H1 (cell line): Measurements from ENCODE around the gene DDX4. TPM values are rescaled to one million over a fixed set of nuclear protein-coding genes. Genes with fewer than 3 reads are reported as not detected.

Experiments
- CTCF ChIA-PET: fragments of 300-600 bp; sonication (Branson Sonifier 250); formaldehyde crosslinking; loops from one replicate; lab custom pipeline; 2021; ENCODE audit not compliant: partially characterized antibody; lab: Charles Lee
- POLR2A ChIA-PET: fragments of 300-600 bp; sonication (Branson Sonifier 250); formaldehyde crosslinking; loops from one replicate; lab custom pipeline; 2021; ENCODE audit warnings: inconsistent platforms; ENCODE audit not compliant: partially characterized antibody; lab: Charles Lee
- DNase-seq, 2 experiments: peaks; one replicate each; pipeline versions ENCODE4 v3.0.0 to v3.0.0-alpha.2; 2010 to 2022; ENCODE audit warnings: low spot score in 2 of 2, low read depth in 1 of 2, mixed read lengths in 1 of 2
- FAIRE-seq: peaks from 2 replicates; lab custom pipeline; 2011; peaks lifted over from hg19 to GRCh38; lab: Jason Lieb, UNC
- H2AFZ ChIP-seq: 2 replicates; pipeline ENCODE4 v1.8.1; 2012; ENCODE audit warnings: low read length, inconsistent platforms
- H2AK5ac ChIP-seq: 2 replicates; pipeline ENCODE4 v1.6.1; 2013; ENCODE audit warnings: low read depth, low read length
- H2BK120ac ChIP-seq: replicated peaks from 2 replicates; pipeline ENCODE3; 2013; ENCODE audit warnings: low read depth, low read length, inconsistent platforms
- H2BK12ac ChIP-seq: 2 replicates; pipeline ENCODE4 v1.6.1; 2013; ENCODE audit warnings: low read depth, low read length
- H2BK15ac ChIP-seq: 2 replicates; pipeline ENCODE4 v1.6.1; 2013; ENCODE audit warnings: low read length
- H2BK20ac ChIP-seq: 2 replicates; pipeline ENCODE4 v1.6.1; 2013; ENCODE audit warnings: low read length
- H2BK5ac ChIP-seq: 2 replicates; pipeline ENCODE4 v1.6.1; 2013; ENCODE audit warnings: low read depth, low read length
- H3K14ac ChIP-seq: 2 replicates; pipeline ENCODE4 v1.6.1; 2013; ENCODE audit warnings: inconsistent platforms; ENCODE audit not compliant: insufficient read length
- H3K18ac ChIP-seq: 2 replicates; pipeline ENCODE4 v1.6.1; 2013; ENCODE audit warnings: low read length; ENCODE audit errors: extremely low read depth
- H3K23ac ChIP-seq: 2 replicates; pipeline ENCODE4 v1.6.1; 2013; ENCODE audit warnings: inconsistent platforms; ENCODE audit not compliant: insufficient read length
- H3K23me2 ChIP-seq: 2 replicates; pipeline ENCODE4 v1.6.1; 2013; ENCODE audit warnings: low read depth, low read length
- H3K27ac ChIP-seq: 2 replicates; pipeline ENCODE4 v1.6.1; 2011; ENCODE audit warnings: low read depth, low read length, inconsistent platforms
- H3K27me3 ChIP-seq, 4 experiments: replicated peaks in 1 of 4; 1 replicate in 1 of 4; 2 replicates in 3 of 4; pipeline versions ENCODE4 v1.6.1 to v1.8.1; 2011 to 2013; ENCODE audit warnings: low read length in 3 of 4, mild to moderate bottlenecking in 3 of 4, inconsistent platforms in 2 of 4, mixed read lengths in 2 of 4, moderate library complexity in 1 of 4; ENCODE audit not compliant: control insufficient read depth in 3 of 4, insufficient read depth in 3 of 4; ENCODE audit errors: extremely low read depth in 1 of 4
- H3K36me3 ChIP-seq, 4 experiments: 2 replicates each; pipeline versions ENCODE4 v1.6.1 to v1.8.1; 2011 to 2013; ENCODE audit warnings: mild to moderate bottlenecking in 4 of 4, low read length in 3 of 4, moderate library complexity in 2 of 4, control low read depth in 1 of 4, inconsistent platforms in 1 of 4; ENCODE audit not compliant: insufficient read depth in 4 of 4, control insufficient read depth in 2 of 4
- H3K4ac ChIP-seq: replicated peaks from 2 replicates; pipeline ENCODE3; 2013; ENCODE audit warnings: low read length, low read depth, mixed read lengths, inconsistent platforms; ENCODE audit not compliant: insufficient read length
- H3K4me1 ChIP-seq, 4 experiments: replicated peaks in 1 of 4; 1 replicate in 1 of 4; 2 replicates in 3 of 4; pipeline versions ENCODE4 v1.6.1 to v1.8.1; 2011 to 2013; ENCODE audit warnings: low read length in 3 of 4, inconsistent platforms in 2 of 4, mixed read lengths in 1 of 4; ENCODE audit not compliant: insufficient read depth in 4 of 4, control insufficient read depth in 3 of 4
- H3K4me2 ChIP-seq, 2 experiments: 2 replicates each; pipeline versions ENCODE4 v1.6.1 to v1.8.1; 2011 to 2013; ENCODE audit warnings: low read depth in 2 of 2, low read length in 2 of 2, control low read depth in 1 of 2, inconsistent platforms in 1 of 2, mild to moderate bottlenecking in 1 of 2; ENCODE audit not compliant: insufficient read depth in 1 of 2
- H3K4me3 ChIP-seq, 4 experiments: fragments of 200-600, 300-600 bp in 1 of 4; sonication (generic), shearing (Covaris generic), sonication (Bioruptor Twin) in 1 of 4; 2 replicates each; pipeline versions ENCODE4 v1.5.1 to v1.8.1; 2011 to 2016; ENCODE audit warnings: low read length in 4 of 4, low read depth in 3 of 4, control low read depth in 2 of 4, inconsistent platforms in 2 of 4, mild to moderate bottlenecking in 2 of 4, mixed read lengths in 1 of 4, moderate library complexity in 1 of 4; ENCODE audit not compliant: insufficient read depth in 2 of 4; ENCODE audit errors: extremely low read depth in 1 of 4
- H3K56ac ChIP-seq: replicated peaks from 2 replicates; pipeline ENCODE3; 2013; ENCODE audit warnings: low read depth, mild to moderate bottlenecking, mixed read lengths, low read length, inconsistent platforms; ENCODE audit not compliant: insufficient read length
- H3K79me1 ChIP-seq: 2 replicates; pipeline ENCODE4 v1.6.1; 2013; ENCODE audit warnings: low read depth, low read length, control low read depth
- H3K79me2 ChIP-seq, 2 experiments: 2 replicates each; pipeline versions ENCODE4 v1.6.1 to v1.8.1; 2012 to 2013; ENCODE audit warnings: low read length in 2 of 2, mild to moderate bottlenecking in 2 of 2, inconsistent platforms in 1 of 2; ENCODE audit not compliant: insufficient read depth in 2 of 2, control insufficient read depth in 1 of 2
- H3K9ac ChIP-seq, 4 experiments: replicated peaks in 1 of 4; 1 replicate in 1 of 4; 2 replicates in 3 of 4; pipeline versions ENCODE4 v1.6.1 to v1.8.1; 2011 to 2013; ENCODE audit warnings: low read depth in 3 of 4, low read length in 3 of 4, control low read depth in 2 of 4, mild to moderate bottlenecking in 2 of 4, moderate library complexity in 2 of 4, inconsistent platforms in 1 of 4; ENCODE audit errors: extremely low read depth in 1 of 4
- H3K9me3 ChIP-seq, 2 experiments: 2 replicates each; pipeline versions ENCODE4 v1.6.1 to v1.8.1; 2012 to 2013; ENCODE audit warnings: mild to moderate bottlenecking in 2 of 2, moderate library complexity in 2 of 2, control low read depth in 1 of 2, inconsistent platforms in 1 of 2, low read depth in 1 of 2, low read length in 1 of 2, mixed read lengths in 1 of 2; ENCODE audit not compliant: insufficient read depth in 2 of 2
- H4K20me1 ChIP-seq, 2 experiments: replicated peaks in 1 of 2; 2 replicates each; pipeline versions ENCODE3 to v1.8.1; 2011 to 2013; ENCODE audit warnings: inconsistent platforms in 2 of 2, low read length in 2 of 2, mild to moderate bottlenecking in 1 of 2; ENCODE audit not compliant: insufficient read depth in 2 of 2, control insufficient read depth in 1 of 2
- H4K5ac ChIP-seq: 2 replicates; pipeline ENCODE4 v1.6.1; 2013; ENCODE audit warnings: low read length, low read depth, mixed read lengths, inconsistent platforms; ENCODE audit not compliant: insufficient read length
- H4K8ac ChIP-seq: 2 replicates; pipeline ENCODE4 v1.8.0; 2013; ENCODE audit warnings: mild to moderate bottlenecking, moderate library complexity, low read length, inconsistent platforms; ENCODE audit not compliant: insufficient read depth; ENCODE audit errors: extremely low read depth
- H4K91ac ChIP-seq: replicated peaks from 2 replicates; pipeline ENCODE3; 2013; ENCODE audit warnings: low read length, mixed read lengths, inconsistent platforms; ENCODE audit not compliant: insufficient read length
- CBX8 ChIP-seq: fragments of 300-800, 300-1000 bp; sonication (generic); IDR thresholded peaks from 2 replicates; pipeline ENCODE4 v1.7.1; 2016; ENCODE audit warnings: low read depth, low read length, borderline replicate concordance
- CEBPB ChIP-seq: IDR thresholded peaks from 2 replicates; pipeline ENCODE4 v1.6.1; 2012; ENCODE audit warnings: low read depth, low read length
- FOSL1 ChIP-seq: IDR thresholded peaks from 2 replicates; pipeline ENCODE4 v1.6.1; 2011; ENCODE audit warnings: mild to moderate bottlenecking, low read depth, low read length, moderate library complexity; ENCODE audit not compliant: insufficient read depth
- HDAC2 ChIP-seq, 2 experiments: fragments of 300-600 bp in 1 of 2; sonication (generic) in 1 of 2; IDR thresholded peaks; 2 replicates each; pipeline ENCODE4 v1.6.1; 2011 to 2012; ENCODE audit warnings: low read depth in 2 of 2, low read length in 2 of 2, mild to moderate bottlenecking in 2 of 2, moderate library complexity in 2 of 2, borderline replicate concordance in 1 of 2, inconsistent platforms in 1 of 2
- JUN ChIP-seq: IDR thresholded peaks from 2 replicates; pipeline ENCODE4 v1.6.1; 2011; ENCODE audit warnings: low read depth, mild to moderate bottlenecking, improper control_type of control experiment, low read length
- KDM4A ChIP-seq: IDR thresholded peaks from one replicate; pipeline ENCODE4 v1.7.1; 2012; ENCODE audit warnings: low read depth, mild to moderate bottlenecking, moderate library complexity, low read length, inconsistent platforms; ENCODE audit not compliant: severe bottlenecking
- MAX ChIP-seq: IDR thresholded peaks from 2 replicates; pipeline ENCODE4 v1.6.1; 2012; ENCODE audit warnings: inconsistent platforms
- NRF1 ChIP-seq: IDR thresholded peaks from 2 replicates; pipeline ENCODE4 v1.6.1; 2011; ENCODE audit warnings: mild to moderate bottlenecking, low read depth, low read length, improper control_type of control experiment
- RBBP5 ChIP-seq: IDR thresholded peaks from 2 replicates; pipeline ENCODE4 v1.7.1; 2012; ENCODE audit warnings: low read depth, mild to moderate bottlenecking, inconsistent platforms, low read length, moderate library complexity, borderline replicate concordance
- RNF2 ChIP-seq: fragments of 200-900, 300-1000 bp; sonication (generic); IDR thresholded peaks from 2 replicates; pipeline ENCODE4 v1.7.1; 2016; ENCODE audit warnings: borderline replicate concordance, low read depth, mild to moderate bottlenecking, antibody characterized with exemption, low read length; ENCODE audit not compliant: poor library complexity, severe bottlenecking; ENCODE audit errors: missing control alignments
- SIX5 ChIP-seq: IDR thresholded peaks from 2 replicates; pipeline ENCODE4 v1.6.1; 2011; ENCODE audit warnings: mild to moderate bottlenecking, low read depth, low read length
- USF2 ChIP-seq: IDR thresholded peaks from 2 replicates; pipeline ENCODE4 v1.6.1; 2011; ENCODE audit warnings: low read length, improper control_type of control experiment
- WGBS, 2 experiments: shearing (Covaris generic) in 1 of 2; methylation state at CpG; one replicate each; pipeline versions ENCODE4 v1.1.6 to v1.1.7; 2013 to 2015; ENCODE audit warnings: low lambda C conversion rate in 2 of 2, mixed read lengths in 2 of 2, inconsistent platforms in 1 of 2, low coverage in 1 of 2, missing lambda C conversion rate in 1 of 2; ENCODE audit not compliant: insufficient replicate concordance in 2 of 2, insufficient coverage in 1 of 2, insufficient read length in 1 of 2; ENCODE audit errors: extremely low coverage in 1 of 2, missing lambda C conversion rate in 1 of 2; 5-methylcytosine and 5-hydroxymethylcytosine counted together
- polyA plus RNA-seq, 7 experiments: library from polyadenylated mRNA; depleted of rRNA in 3 of 7; stranded (reverse) in 5 of 7; unstranded in 2 of 7; fragments of >200 nt in 5 of 7; fragments of 200-250 nt in 2 of 7; gene quantifications; 1 replicate in 5 of 7; 2 replicates in 1 of 7; 4 replicates in 1 of 7; pipeline versions ENCODE4 v1.2.1 to v1.2.3, GENCODE V29; 2011 to 2013; ENCODE audit warnings: missing spikeins in 2 of 7, mixed read lengths in 2 of 7
- total RNA-seq: library from RNA; stranded (reverse); fragmentation: NEBNext Ultra II Directional; extraction: Animal tissue kit (Norgen Biotek cat#: 25700); gene quantifications from 2 replicates; pipeline ENCODE4 v1.2.1, GENCODE V29; 2021

The DDX4 gene
- total and polyA plus RNA-seq, 2 of the 8 experiments (the other 6 are each of a cell fraction or from before 2014, with no cell fraction given), result 0.15 TPM; not detected in 1

DNA sequence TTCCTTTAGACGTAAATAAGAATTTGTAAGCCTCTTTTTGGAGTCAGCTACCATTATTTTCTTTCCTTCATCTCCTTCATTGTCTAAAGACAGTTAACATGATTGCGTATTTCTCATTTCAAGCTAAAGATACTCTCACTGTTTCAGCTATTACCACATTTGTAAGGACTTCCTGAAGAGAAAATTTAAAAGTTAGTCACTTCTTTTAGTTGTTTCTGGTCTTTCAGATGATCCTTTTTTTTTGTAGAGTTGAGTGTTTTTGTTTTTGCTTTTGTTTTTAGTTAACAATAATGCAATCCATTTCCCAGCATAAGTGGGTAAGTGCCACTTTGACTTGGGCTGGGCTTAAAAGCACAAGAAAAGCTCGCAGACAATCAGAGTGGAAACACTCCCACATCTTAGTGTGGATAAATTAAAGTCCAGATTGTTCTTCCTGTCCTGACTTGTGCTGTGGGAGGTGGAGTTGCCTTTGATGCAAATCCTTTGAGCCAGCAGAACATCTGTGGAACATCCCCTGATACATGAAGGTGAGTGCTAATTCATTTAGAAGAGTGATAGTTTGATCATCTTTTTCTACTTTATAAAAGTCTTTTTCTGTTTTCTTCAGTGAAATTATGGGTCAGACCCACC, 115.3 kb downstream of the DDX4 start:
- FAIRE-seq, result no peak
- no peak for DNase-seq
- TF ChIP-seq JUN (no peak), RNF2 (no peak), NRF1 (no peak), MAX (no peak), FOSL1 (no peak), RBBP5 (no peak), HDAC2 (IDR thresholded peaks at IDR 0.05; ENCODE audit: borderline replicate concordance in 1 of 2, low read depth in 2 of 2, low read length in 2 of 2) (no peak), SIX5 (no peak), CBX8 (no peak), CEBPB (no peak), KDM4A (no peak), USF2 (no peak)

More for the DNA sequence above, 115.3 kb downstream of the DDX4 start:
- H3K23ac ChIP-seq, result no peak overlapping the region
- H2AK5ac ChIP-seq, result no peak overlapping the region
- no peaks in the 10 kb centered on the region for H3K23me2 ChIP-seq
- H3K36me3 ChIP-seq, result no peaks in the 10 kb centered on the region
- H2BK5ac ChIP-seq, result no peak overlapping the region
- H2BK15ac ChIP-seq, result no peak overlapping the region
- H3K4ac ChIP-seq, result no peak overlapping the region
- 92% methylated on average over 3 of the region's 3 CpGs; no CpG with 5 or more reads in 1 of the 2 experiments for WGBS, 2 experiments
- H4K8ac ChIP-seq, result no peak overlapping the region
- no peaks in the 10 kb centered on the region for H4K20me1 ChIP-seq
- no peak overlapping the region for H2BK20ac ChIP-seq
- no peak overlapping the region for H3K9ac ChIP-seq
- H3K4me3 ChIP-seq, result no peak overlapping the region
- H3K56ac ChIP-seq, result no peak overlapping the region
- no peaks in the 10 kb centered on the region for H3K27me3 ChIP-seq
- H2AFZ ChIP-seq, result no peak overlapping the region
- no peaks in the 10 kb centered on the region for H3K79me2 ChIP-seq
- H3K4me2 ChIP-seq, result no peak overlapping the region
- H3K14ac ChIP-seq, result no peak overlapping the region
- no peak overlapping the region for H3K27ac ChIP-seq
- no peak overlapping the region for H4K91ac ChIP-seq
- ChIA-PET POLR2A (no interaction called here), CTCF (no interaction called here)
- no peaks in the 10 kb centered on the region for H3K9me3 ChIP-seq
- H2BK120ac ChIP-seq, result no peak overlapping the region
- no peak overlapping the region for H2BK12ac ChIP-seq
- no peaks in the 10 kb centered on the region for H3K4me1 ChIP-seq
- H3K79me1 ChIP-seq, result no peaks in the 10 kb centered on the region
- no peak overlapping the region for H4K5ac ChIP-seq
- no peak overlapping the region for H3K18ac ChIP-seq
